GM19397 (cell line): Measurements from ENCODE around the gene FAM229A.
A peak's percentile ranks its signal among the peaks of the same experiment; 100 is the strongest.

Experiments used
- ATAC-seq: cut with Tn5 transposase; IDR thresholded peaks from one replicate; pipeline ENCODE4 v1.9.1; 2021; ENCODE audit warnings: mild to moderate bottlenecking, moderate library complexity; ENCODE audit not compliant: unreplicated experiment

The FAM229A gene

GRCh38 chr1:32332290-32333079 is 29.8 kb downstream of the FAM229A start:
- no peak for ATAC-seq

DNA sequence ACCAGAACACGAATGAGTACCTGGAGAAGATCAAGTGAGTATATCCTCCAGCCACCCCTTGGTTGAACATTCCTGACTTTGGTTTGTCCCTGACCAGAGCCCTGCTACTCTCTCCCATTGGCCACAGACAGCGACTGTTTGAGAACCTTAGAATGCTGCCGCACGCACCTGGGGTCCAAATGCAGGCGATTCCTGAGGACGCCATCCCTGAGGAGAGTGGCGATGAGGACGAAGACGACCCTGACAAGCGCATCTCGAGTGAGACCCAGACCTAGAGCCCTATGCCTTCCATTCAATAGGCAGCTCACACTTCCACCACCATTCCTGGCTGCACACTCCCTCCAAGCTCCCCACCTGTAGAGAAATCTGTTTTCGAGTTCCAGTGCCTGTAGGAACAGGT is 30.7 kb downstream of the FAM229A start:
- no peak for ATAC-seq

- no peak for ATAC-seq
These were observed 31.6 kb downstream of the FAM229A start for GRCh38 chr1:32330558-32331151.

GRCh38 chr1:32329931-32330466 is 32.3 kb downstream of the FAM229A start:
- ATAC-seq, result no peak

GRCh38 chr1:32327204-32327603 is 35.1 kb downstream of the FAM229A start:
- no peak for ATAC-seq

DNA sequence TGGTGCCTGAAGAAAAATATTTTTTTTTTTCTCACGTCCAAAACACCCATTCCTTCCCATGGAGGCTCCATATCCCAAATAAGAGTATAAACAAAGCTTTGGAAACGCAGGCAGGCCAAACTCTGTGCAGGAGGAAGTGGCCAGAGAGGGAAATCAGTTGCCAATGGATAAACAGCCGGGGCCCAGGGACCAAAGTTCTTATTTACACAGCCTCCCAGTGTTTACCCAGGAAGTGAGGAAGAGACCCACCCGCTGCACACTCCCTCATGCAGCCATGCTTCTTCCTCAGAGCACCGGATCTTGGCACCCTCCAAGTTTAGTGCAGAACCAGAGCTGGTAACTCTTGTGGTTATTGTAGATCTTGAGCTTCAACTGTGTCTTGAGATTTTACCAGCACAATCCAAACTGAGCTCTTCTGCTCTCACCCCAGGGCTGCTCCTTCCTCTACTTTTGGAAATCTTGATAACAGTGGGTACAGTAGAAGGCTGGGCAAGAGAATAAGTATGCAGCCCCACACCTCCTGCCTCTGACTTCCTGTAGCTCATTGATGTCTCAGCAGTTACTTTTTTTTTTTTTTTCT is 40.5 kb downstream of the FAM229A start:
- ATAC-seq, result no peak

- ATAC-seq, result no peak
These were observed 44.0 kb downstream of the FAM229A start for GRCh38 chr1:32318127-32318869.

DNA sequence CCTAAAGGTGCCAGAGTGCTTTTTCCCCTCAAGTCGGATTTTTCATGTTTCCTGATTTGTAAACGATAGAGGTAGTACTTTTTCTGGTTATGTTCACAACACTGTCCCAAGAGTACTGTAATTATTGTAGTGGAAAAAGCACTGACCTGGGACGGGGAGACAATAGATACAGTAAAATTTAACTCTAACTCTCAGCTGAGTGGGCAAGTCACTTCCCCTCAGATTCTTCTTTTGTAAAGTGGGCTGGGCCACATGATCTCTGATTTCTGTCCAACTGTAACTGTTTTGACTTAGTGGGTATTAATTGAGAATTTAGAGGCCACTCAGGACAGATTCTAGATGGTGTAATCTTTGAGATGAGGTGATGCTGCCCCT is 45.4 kb downstream of the FAM229A start:
- peak; percentile 30 for ATAC-seq

DNA sequence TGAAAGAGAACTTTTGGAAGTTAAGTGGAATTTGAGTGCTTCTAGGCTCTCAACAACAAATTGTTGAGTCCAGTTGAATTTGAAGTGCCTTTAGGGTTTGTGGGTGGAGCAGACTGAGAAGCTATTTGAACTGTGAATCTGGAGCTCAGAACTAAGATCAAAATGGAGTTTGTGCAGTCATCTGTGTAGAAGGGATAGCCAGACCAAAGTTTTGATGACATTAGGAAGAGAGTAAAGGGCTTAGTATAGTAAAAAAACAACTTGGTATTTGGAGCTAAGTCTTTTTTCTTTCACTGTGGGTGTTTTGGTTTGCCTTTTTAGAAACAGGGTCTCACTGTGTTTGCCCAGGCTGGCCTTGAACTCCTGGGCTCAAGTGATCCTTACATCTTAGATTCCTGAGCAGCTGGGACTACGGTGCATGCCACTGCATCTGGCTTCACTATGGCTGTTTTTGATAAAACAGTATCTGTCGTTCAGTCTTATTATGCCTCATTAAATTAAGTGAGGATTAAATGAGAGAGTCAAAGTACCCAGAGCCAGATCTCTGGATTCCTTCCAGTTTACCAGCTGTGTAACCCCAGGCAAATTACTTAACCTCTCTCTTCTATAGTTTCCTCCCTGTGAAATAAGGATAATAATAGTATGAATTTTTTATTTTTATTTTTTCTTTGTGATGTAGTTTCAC is 50.4 kb downstream of the FAM229A start:
- no peak for ATAC-seq
